ENCODE measurements around the gene MRFAP1L1.

Gene MRFAP1L1

DNA sequence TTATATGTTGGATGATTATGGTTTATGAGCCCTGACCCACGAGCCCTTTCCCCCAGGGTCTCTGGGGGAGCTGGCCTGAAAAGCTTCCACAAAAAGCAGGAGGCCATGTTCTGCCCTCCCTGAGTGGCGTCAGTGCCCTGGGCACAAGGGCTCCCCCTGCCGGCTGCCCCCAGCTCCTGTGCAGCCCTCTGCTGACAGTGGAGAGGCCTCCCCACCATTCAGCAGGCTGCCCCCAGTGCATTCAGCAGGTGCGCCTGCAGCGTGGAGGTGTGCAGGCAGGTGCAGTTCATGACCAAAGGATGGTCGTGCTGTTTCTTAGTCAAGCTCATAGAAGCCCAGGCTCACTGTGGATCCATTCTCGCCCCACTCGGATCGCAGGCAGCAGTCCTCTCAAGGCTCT is 28.5 kb downstream of the MRFAP1L1 start:
- TF ChIP-seq, protein P1, sequence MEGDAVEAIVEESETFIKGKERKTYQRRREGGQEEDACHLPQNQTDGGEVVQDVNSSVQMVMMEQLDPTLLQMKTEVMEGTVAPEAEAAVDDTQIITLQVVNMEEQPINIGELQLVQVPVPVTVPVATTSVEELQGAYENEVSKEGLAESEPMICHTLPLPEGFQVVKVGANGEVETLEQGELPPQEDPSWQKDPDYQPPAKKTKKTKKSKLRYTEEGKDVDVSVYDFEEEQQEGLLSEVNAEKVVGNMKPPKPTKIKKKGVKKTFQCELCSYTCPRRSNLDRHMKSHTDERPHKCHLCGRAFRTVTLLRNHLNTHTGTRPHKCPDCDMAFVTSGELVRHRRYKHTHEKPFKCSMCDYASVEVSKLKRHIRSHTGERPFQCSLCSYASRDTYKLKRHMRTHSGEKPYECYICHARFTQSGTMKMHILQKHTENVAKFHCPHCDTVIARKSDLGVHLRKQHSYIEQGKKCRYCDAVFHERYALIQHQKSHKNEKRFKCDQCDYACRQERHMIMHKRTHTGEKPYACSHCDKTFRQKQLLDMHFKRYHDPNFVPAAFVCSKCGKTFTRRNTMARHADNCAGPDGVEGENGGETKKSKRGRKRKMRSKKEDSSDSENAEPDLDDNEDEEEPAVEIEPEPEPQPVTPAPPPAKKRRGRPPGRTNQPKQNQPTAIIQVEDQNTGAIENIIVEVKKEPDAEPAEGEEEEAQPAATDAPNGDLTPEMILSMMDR (IDR thresholded peaks at IDR 0.05; ENCODE audit: borderline replicate concordance, extremely low read depth, low read length, poor library complexity, severe bottlenecking): no peak
- no peak for TF ChIP-seq EZH2 (IDR thresholded peaks at IDR 0.05; ENCODE audit: borderline replicate concordance, low read depth, low read length, severe bottlenecking)

DNA sequence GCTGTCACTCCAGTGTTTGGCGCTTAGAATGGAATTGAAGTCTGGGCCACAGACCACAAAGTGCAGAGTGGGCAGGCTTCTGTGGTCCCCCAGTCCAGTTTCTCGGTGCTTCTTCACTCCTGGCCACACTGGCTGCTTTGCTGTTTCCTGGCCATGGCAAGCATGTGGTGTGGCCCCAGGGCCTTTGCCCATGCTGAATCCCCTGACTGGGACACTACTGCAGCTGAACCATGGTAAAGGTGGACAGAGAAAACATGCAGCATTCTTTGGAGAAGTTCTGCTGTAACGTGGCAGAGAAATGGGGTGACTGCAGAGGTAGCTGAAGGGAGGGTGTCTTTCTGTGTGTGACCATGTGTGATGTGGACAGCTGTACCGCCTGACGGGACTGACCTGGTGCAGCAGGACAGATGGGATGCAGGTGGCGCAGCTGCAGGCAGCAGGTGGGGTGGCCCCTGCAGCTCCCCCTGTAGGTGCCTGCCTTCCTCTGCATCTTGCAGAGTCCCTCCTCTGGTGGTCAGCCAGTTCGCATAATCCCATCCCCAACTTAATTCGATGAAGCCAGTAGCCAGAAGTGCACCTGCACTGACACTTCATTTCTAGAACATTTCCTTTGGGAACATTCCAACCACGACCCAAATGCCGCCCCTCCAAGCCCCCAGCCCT is 29.2 kb downstream of the MRFAP1L1 start:
- ATAC-seq (ENCODE audit: insufficient read depth, low read depth) (no peak; the same call in 2 of the 3 replicates), DNase-seq (no peak)
- no peak overlapping the region for H2AFZ ChIP-seq (ENCODE audit: low read depth, low read length)
- H3K9me3 ChIP-seq (ENCODE audit: insufficient read depth, low read length, severe bottlenecking): no peaks in the 10 kb centered on the region
- no peak overlapping the region for H3K4me3 ChIP-seq (ENCODE audit: low read depth in 1 of 2, low read length in 2 of 2)
- peaks cover 33% of the 10 kb centered on the region for H3K36me3 ChIP-seq (ENCODE audit: insufficient read depth, low read length)
- peaks cover 26% of the 10 kb centered on the region for H3K4me1 ChIP-seq (ENCODE audit: insufficient read depth, low read length)
- no peak overlapping the region for H3K27ac ChIP-seq (ENCODE audit: low read length)
- no peak overlapping the region for H3K9ac ChIP-seq (ENCODE audit: low read depth, low read length)
- H3K4me2 ChIP-seq (ENCODE audit: insufficient read depth, low read length): no peak overlapping the region
- peaks cover 57% of the 10 kb centered on the region for H4K20me1 ChIP-seq (ENCODE audit: insufficient read depth, low read length)
- H3K27me3 ChIP-seq (ENCODE audit: insufficient read depth, low read length, poor library complexity): no peaks in the 10 kb centered on the region
- H3K79me2 ChIP-seq (ENCODE audit: insufficient read depth, low read length): peaks cover 31% of the 10 kb centered on the region
- TF ChIP-seq EZH2 (IDR thresholded peaks at IDR 0.05; ENCODE audit: borderline replicate concordance, low read depth, low read length, severe bottlenecking): no peak
- TF ChIP-seq, protein P1 (IDR thresholded peaks at IDR 0.05; ENCODE audit: borderline replicate concordance, extremely low read depth, low read length, poor library complexity, severe bottlenecking): peak; percentile 45

More for the DNA sequence above, 28.5 kb downstream of the MRFAP1L1 start:
- no peak overlapping the region for H3K9ac ChIP-seq (ENCODE audit: low read depth, low read length)
- no peak overlapping the region for H3K27ac ChIP-seq (ENCODE audit: low read length)
- peaks cover 50% of the 10 kb centered on the region for H4K20me1 ChIP-seq (ENCODE audit: insufficient read depth, low read length)
- no peak overlapping the region for H3K4me3 ChIP-seq (ENCODE audit: low read depth in 1 of 2, low read length in 2 of 2)
- ATAC-seq (ENCODE audit: insufficient read depth, low read depth): peak; percentile 25; the same call in 1 of the 3 replicates
- DNase-seq: no peak
- H3K9me3 ChIP-seq (ENCODE audit: insufficient read depth, low read length, severe bottlenecking): no peaks in the 10 kb centered on the region
- H3K4me2 ChIP-seq (ENCODE audit: insufficient read depth, low read length): no peak overlapping the region
- peaks cover 26% of the 10 kb centered on the region for H3K36me3 ChIP-seq (ENCODE audit: insufficient read depth, low read length)
- H3K4me1 ChIP-seq (ENCODE audit: insufficient read depth, low read length): peaks cover 19% of the 10 kb centered on the region
- H3K79me2 ChIP-seq (ENCODE audit: insufficient read depth, low read length): peaks cover 24% of the 10 kb centered on the region
- no peaks in the 10 kb centered on the region for H3K27me3 ChIP-seq (ENCODE audit: insufficient read depth, low read length, poor library complexity)
- H2AFZ ChIP-seq (ENCODE audit: low read depth, low read length): no peak overlapping the region

DNA sequence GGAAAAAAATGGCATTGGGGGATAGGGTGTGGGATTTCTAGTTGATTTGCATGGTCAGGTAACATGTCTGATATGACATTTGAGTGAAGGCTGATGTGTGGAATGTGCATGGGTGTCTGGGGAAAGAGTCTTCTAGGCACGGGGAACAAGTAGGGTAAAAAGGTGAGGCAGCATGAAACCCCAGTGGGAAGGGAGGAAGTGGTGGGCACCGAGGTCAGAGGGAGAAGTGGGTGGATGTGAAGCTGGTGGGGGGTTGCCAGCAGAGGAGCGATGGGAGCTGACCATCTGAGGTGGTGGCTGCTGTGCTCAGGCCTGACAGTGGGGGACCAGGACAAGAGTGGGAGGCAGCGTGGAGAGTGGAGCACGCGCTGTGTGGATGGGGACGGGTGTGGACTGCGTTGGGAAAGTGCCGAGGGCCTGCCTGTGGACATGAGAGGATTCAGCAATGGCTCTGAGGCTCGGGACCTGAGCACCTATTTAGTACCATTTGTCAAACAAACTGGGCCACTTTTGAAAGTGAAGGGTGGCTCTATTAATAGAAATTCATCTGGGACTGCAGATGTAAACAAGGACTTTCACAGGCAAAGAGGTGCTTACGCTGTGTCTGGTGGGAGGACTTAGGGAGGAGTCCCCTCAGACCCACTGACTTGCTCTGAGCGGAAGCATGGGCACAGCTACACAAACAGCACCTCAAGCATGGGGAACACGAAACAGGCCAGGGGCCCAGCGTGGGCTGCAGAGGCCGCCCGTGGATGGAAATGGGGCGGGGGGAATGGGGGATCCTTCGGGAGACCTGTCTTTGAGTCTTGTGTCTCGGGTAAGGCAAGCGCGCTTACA is 32.7 kb downstream of the MRFAP1L1 start:
- peaks cover 62% of the 10 kb centered on the region for H4K20me1 ChIP-seq (ENCODE audit: insufficient read depth, low read length)
- no peak for DNase-seq
- no peak overlapping the region for H2AFZ ChIP-seq (ENCODE audit: low read depth, low read length)
- H3K9ac ChIP-seq (ENCODE audit: low read depth, low read length): peak overlapping the region; percentile 12; the same call in 1 of the 2 replicates
- H3K27me3 ChIP-seq (ENCODE audit: insufficient read depth, low read length, poor library complexity): no peaks in the 10 kb centered on the region
- no peaks in the 10 kb centered on the region for H3K9me3 ChIP-seq (ENCODE audit: insufficient read depth, low read length, severe bottlenecking)
- H3K27ac ChIP-seq (ENCODE audit: low read length): peak overlapping the region; percentile 22; the same call in 1 of the 2 replicates
- ATAC-seq (ENCODE audit: insufficient read depth, low read depth): no peak
- TF ChIP-seq, protein P1 (IDR thresholded peaks at IDR 0.05; ENCODE audit: borderline replicate concordance, extremely low read depth, low read length, poor library complexity, severe bottlenecking): no peak
- no peak for TF ChIP-seq EZH2 (IDR thresholded peaks at IDR 0.05; ENCODE audit: borderline replicate concordance, low read depth, low read length, severe bottlenecking)
- H3K36me3 ChIP-seq (ENCODE audit: insufficient read depth, low read length): peaks cover 41% of the 10 kb centered on the region
- peak overlapping the region in 1 of 2 experiments; percentile 81; a peak in 2 of 4 replicates for H3K4me3 ChIP-seq (ENCODE audit: low read depth in 1 of 2, low read length in 2 of 2)
- peak overlapping the region; percentile 86 for H3K4me2 ChIP-seq (ENCODE audit: insufficient read depth, low read length)
- H3K4me1 ChIP-seq (ENCODE audit: insufficient read depth, low read length): peaks cover 43% of the 10 kb centered on the region
- peaks cover 47% of the 10 kb centered on the region for H3K79me2 ChIP-seq (ENCODE audit: insufficient read depth, low read length)
